HUES64 (cell line): ENCODE measurements around the gene PTPRC. TPM values are rescaled to one million over a fixed set of nuclear protein-coding genes. Genes with fewer than 3 reads are reported as not detected.
"Not testable (repeated sequence)": the region's sequence is repeated elsewhere in the genome, so short reads cannot be mapped to it uniquely, and the experiment has no call there.

Experiments used
- H3K27ac ChIP-seq: 2 replicates; pipeline ENCODE4 v1.7.0; 2013; ENCODE audit warnings: low read depth, low read length, inconsistent platforms
- H3K27me3 ChIP-seq: 2 replicates; pipeline ENCODE4 v1.6.1; 2013; ENCODE audit warnings: mild to moderate bottlenecking, low read length; ENCODE audit not compliant: insufficient read depth
- H3K36me3 ChIP-seq: 2 replicates; pipeline ENCODE4 v1.6.1; 2013; ENCODE audit warnings: mild to moderate bottlenecking, low read length; ENCODE audit not compliant: insufficient read depth
- H3K4me1 ChIP-seq: 2 replicates; pipeline ENCODE4 v1.6.1; 2013; ENCODE audit warnings: mild to moderate bottlenecking, low read length, moderate library complexity; ENCODE audit not compliant: insufficient read depth
- H3K4me3 ChIP-seq: 2 replicates; pipeline ENCODE4 v1.5.1; 2013; ENCODE audit warnings: mild to moderate bottlenecking, low read length, moderate library complexity
- H3K9ac ChIP-seq: 2 replicates; pipeline ENCODE4 v1.6.1; 2013; ENCODE audit warnings: mild to moderate bottlenecking, low read depth, low read length
- H3K9me3 ChIP-seq: 2 replicates; pipeline ENCODE4 v1.6.1; 2013; ENCODE audit warnings: low read depth, low read length; ENCODE audit not compliant: insufficient read depth
- WGBS: fragments of 150-250, 120-280 bp; methylation state at CpG from one replicate; pipeline ENCODE4 v1.1.7; 2013; ENCODE audit warnings: missing lambda C conversion rate; 5-methylcytosine and 5-hydroxymethylcytosine counted together
- polyA plus RNA-seq, 2 experiments: library from polyadenylated mRNA; stranded (reverse); fragments of 50-300 nt; gene quantifications; one replicate each; pipeline ENCODE4 v1.2.3, GENCODE V29; 2013

The PTPRC gene, protein sequence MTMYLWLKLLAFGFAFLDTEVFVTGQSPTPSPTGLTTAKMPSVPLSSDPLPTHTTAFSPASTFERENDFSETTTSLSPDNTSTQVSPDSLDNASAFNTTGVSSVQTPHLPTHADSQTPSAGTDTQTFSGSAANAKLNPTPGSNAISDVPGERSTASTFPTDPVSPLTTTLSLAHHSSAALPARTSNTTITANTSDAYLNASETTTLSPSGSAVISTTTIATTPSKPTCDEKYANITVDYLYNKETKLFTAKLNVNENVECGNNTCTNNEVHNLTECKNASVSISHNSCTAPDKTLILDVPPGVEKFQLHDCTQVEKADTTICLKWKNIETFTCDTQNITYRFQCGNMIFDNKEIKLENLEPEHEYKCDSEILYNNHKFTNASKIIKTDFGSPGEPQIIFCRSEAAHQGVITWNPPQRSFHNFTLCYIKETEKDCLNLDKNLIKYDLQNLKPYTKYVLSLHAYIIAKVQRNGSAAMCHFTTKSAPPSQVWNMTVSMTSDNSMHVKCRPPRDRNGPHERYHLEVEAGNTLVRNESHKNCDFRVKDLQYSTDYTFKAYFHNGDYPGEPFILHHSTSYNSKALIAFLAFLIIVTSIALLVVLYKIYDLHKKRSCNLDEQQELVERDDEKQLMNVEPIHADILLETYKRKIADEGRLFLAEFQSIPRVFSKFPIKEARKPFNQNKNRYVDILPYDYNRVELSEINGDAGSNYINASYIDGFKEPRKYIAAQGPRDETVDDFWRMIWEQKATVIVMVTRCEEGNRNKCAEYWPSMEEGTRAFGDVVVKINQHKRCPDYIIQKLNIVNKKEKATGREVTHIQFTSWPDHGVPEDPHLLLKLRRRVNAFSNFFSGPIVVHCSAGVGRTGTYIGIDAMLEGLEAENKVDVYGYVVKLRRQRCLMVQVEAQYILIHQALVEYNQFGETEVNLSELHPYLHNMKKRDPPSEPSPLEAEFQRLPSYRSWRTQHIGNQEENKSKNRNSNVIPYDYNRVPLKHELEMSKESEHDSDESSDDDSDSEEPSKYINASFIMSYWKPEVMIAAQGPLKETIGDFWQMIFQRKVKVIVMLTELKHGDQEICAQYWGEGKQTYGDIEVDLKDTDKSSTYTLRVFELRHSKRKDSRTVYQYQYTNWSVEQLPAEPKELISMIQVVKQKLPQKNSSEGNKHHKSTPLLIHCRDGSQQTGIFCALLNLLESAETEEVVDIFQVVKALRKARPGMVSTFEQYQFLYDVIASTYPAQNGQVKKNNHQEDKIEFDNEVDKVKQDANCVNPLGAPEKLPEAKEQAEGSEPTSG (N-terminal part only)
- 0.05 TPM for polyA plus RNA-seq (2013, experiment 1 of 2)
- polyA plus RNA-seq (2013, experiment 2 of 2) = not detected

DNA sequence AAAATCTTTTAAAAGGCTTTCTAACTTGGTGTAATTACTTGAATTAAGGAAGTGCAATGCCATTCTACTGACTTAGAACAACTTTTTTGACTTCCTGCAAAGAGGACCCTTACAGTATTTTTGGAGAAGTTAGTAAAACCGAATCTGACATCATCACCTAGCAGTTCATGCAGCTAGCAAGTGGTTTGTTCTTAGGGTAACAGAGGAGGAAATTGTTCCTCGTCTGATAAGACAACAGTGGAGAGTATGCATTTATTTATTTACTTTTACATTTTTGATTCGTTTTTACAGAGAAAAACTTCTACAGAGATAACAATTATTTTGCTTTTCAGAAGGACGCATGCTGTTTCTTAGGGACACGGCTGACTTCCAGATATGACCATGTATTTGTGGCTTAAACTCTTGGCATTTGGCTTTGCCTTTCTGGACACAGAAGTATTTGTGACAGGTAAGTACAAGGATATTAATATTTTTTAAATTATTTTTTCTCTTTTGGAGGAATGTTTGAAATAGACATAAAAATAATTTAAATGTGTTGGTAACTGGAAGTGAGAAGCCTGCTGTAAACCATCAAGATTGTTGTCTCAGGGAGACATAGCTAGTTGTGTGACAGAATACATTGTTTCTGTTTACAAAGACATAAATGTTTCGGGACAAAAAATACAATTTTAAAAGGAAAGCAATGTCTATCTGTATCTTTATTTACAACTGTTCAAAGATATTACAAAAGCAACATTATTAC lies at the start of gene PTPRC:
PTPRC (plus strand) TSS at position 147 of the 742 bp plus-strand sequence; CDS start at position 376, 229 bp downstream.
- Histone ChIP-seq H3K4me1 (no peaks in the 10 kb centered on the region), H3K27ac (no peak within 1 kb of the TSS), H3K4me3 (no peak within 1 kb of the TSS), H3K9ac (no peak within 1 kb of the TSS), H3K27me3 (no peaks in the 10 kb centered on the region), H3K9me3 (no peaks in the 10 kb centered on the region), H3K36me3 (no peaks in the 10 kb centered on the region)
- WGBS = 94% methylated on average over 4 of the region's 6 CpGs

DNA sequence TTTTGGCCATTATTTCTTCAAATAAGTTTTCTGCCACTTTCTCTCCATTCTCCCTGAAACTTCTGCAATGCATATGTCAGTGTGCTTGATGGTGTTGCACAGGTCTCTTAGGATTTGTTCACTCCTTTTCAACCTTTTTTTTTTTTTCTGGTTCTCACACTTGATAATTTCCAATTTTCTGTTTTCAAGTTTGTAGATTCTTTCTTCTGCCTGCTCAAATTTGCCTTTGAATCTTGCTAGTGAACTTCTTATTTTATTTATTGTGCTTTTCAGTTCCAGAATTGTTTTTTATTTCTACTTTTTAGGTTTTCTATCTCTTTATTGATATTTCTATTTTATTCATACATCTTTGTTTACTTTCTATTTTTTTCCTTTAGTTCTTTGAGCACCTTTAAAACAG lies 48.4 kb upstream of the PTPRC start:
- Histone ChIP-seq H3K9me3 (0 out of 2 replicates have a peak, but pooled peaks cover 3% of the 10 kb centered on the region), H3K27ac (no peak overlapping the region), H3K4me3 (no peak overlapping the region), H3K27me3 (no peaks in the 10 kb centered on the region), H3K36me3 (no peaks in the 10 kb centered on the region), H3K4me1 (no peaks in the 10 kb centered on the region), H3K9ac (no peak overlapping the region)

DNA sequence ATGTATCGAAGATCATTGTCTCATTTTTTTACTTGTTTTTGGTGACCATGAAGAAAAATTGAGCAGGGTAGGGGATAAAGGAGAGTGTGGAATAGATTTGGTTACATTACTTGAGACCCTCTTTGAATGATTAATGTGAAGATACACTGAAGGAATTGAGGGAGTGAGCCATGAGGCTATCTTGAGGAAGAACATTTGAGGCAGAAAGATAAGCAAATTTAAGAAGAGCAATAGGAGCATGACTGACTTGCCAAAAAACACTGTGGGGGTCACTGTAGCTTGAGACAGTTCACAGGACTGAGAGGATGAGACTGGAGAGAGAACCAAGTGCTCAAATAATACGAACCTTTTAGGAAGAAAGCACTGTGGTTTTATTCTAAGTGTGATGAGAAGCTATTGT lies 43.1 kb upstream of the PTPRC start:
- WGBS = 96% methylated on average over 2 of the region's 2 CpGs
- Histone ChIP-seq H3K27me3 (no peaks in the 10 kb centered on the region), H3K27ac (no peak overlapping the region), H3K9ac (no peak overlapping the region), H3K4me3 (no peak overlapping the region), H3K4me1 (no peaks in the 10 kb centered on the region), H3K36me3 (no peaks in the 10 kb centered on the region), H3K9me3 (0 out of 2 replicates have a peak, but pooled peaks cover 3% of the 10 kb centered on the region)

DNA sequence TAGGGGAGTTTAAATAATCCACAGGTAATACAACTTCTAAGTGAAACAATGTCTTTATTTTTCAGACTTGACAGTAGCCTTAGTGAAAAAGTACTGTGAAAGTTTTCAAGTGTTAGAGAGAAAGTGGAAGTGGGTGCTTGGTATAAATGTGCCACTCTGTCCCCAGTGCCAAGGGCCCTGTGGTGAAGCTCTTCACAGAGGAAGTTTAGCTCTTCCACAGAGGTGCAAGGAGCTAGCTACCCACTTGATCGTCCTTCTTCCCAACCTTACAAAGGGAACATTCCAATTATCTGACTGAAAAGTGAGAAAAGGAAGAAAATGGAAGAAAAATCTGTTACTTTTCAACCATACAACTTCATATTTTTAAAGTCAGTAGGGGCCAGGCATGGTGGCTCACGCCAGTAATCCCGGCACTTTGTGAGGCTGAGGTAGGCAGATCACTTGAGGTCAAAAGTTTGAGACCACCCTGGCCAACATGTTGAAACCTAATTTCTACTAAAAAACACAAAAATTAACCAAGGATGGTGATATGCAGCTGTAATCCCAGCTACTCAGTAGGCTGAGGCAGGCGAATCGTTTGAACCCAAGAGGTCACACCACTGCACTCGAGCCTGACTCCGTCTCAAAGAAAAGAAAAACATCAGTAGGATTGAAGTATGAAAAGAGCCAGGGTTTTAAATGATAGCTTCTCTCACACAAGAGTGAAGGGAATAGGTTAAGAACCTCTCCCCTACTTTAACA lies 41.0 kb upstream of the PTPRC start:
- no peaks in the 10 kb centered on the region for H3K4me1 ChIP-seq
- no peak overlapping the region for H3K27ac ChIP-seq
- no peak overlapping the region for H3K4me3 ChIP-seq
- no peaks in the 10 kb centered on the region for H3K27me3 ChIP-seq
- H3K9me3 ChIP-seq = 0 out of 2 replicates have a peak, but pooled peaks cover 3% of the 10 kb centered on the region
- 98% methylated on average over 7 of the region's 7 CpGs for WGBS
- H3K36me3 ChIP-seq = no peaks in the 10 kb centered on the region
- H3K9ac ChIP-seq = no peak overlapping the region

DNA sequence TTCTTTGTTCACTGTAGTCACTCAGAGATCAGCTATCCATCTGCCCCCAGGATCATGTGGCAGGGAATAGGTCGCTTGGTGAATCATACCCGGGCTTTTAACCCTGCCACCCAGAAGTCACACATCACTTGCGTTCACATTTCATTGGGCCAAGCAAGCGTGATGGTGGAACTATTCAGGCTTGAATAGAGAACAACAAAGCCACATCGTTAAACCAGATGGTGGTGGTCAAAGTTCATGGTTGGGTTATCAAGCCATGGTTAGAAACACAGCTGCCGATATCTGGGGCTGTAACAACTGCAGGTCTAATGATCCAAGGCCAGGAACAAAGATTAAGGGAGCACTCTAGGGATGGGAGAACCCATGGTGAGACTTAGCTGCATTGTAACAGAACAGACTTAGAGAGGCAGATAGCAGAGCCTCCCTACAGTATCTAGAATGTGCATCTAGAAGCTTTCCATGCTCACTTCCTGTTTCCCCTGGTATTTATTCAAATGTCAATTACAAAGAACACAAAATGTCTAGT lies 40.0 kb upstream of the PTPRC start:
- WGBS = 95% methylated on average over 6 of the region's 6 CpGs
- Histone ChIP-seq H3K9me3 (0 out of 2 replicates have a peak, but pooled peaks cover 3% of the 10 kb centered on the region), H3K4me3 (no peak overlapping the region), H3K4me1 (no peaks in the 10 kb centered on the region), H3K9ac (no peak overlapping the region), H3K36me3 (no peaks in the 10 kb centered on the region), H3K27me3 (no peaks in the 10 kb centered on the region), H3K27ac (no peak overlapping the region)

DNA sequence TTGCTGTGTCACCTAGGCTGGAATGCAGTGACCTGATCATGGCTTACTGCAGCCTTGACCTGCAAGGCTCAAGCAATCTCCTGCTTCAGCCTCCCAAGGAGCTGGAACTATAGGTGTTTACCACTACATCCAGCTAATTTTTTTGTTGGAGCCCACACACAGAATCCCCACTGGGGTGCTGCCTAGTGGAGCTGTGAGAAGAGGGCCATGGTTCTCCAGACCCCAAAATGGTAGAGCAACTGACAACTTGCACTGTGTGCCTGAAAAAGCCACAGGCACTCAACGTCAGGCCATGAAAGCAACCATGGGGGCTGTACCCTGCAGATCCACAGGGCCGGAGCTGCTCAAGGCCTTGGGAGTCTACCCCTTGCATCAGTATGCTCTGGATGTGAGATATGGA lies 39.1 kb upstream of the PTPRC start:
- Histone ChIP-seq H3K27me3 (no peaks in the 10 kb centered on the region), H3K9me3 (0 out of 2 replicates have a peak, but pooled peaks cover 3% of the 10 kb centered on the region), H3K27ac (no peak overlapping the region), H3K36me3 (no peaks in the 10 kb centered on the region), H3K4me1 (no peaks in the 10 kb centered on the region), H3K9ac (no peak overlapping the region), H3K4me3 (no peak overlapping the region)
- WGBS = 94% methylated on average over 2 of the region's 2 CpGs

DNA sequence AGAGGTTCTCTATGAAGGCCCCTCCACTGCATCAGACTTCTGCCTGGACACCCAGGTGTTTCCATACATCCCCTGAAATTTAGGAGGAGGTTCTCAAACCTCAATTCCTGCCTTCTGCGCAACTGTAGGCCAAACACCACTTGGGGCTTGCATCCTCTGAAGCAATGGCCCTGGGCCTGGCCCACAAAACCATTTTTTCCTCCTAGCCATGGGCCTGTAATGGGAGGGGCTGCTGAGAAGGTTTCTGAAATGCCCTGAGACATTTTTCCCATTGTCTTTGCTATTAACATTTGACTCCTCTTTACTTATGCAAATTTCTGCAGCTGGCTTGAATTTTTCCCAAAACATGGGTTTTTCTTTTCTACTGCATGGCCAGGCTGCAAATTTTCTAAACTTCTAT lies 37.9 kb upstream of the PTPRC start:
- 81% methylated on average over 1 of the region's 1 CpG for WGBS

DNA sequence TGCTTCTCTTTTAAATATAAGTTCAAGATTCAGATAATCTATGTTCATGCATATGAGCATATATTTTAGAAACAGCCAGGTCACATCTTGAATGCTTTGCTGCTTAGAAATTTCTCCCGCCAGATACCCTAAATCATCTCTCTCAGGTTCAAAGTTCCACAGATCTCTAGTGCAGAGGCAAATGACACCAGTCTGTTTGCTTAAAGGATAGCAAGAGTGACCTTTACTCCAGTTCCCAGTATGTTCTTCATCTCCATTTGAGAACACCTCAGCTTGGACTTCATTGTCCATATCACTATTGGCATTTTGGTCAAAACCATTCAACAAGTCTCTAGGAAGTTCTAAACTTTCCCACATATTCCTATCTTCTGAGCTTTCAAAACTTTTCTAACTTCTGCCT lies 37.5 kb upstream of the PTPRC start:
- H3K9ac ChIP-seq, H3K36me3 ChIP-seq, H3K4me3 ChIP-seq, H3K27me3 ChIP-seq, H3K9me3 ChIP-seq: not testable (repeated sequence)
- Histone ChIP-seq H3K27ac (peak overlapping the region; percentile 57; the same call in 1 of the 2 replicates), H3K4me1 (peaks cover 14% of the 10 kb centered on the region)
- WGBS = 100% methylated on average over 1 of the region's 1 CpG

More for the DNA sequence above, 37.9 kb upstream of the PTPRC start:
- H3K27ac ChIP-seq = no peak overlapping the region
- 0 out of 2 replicates have a peak, but pooled peaks cover 3% of the 10 kb centered on the region for H3K9me3 ChIP-seq
- no peaks in the 10 kb centered on the region for H3K27me3 ChIP-seq
- H3K4me3 ChIP-seq = no peak overlapping the region
- no peak overlapping the region for H3K9ac ChIP-seq
- H3K4me1 ChIP-seq = peaks cover 10% of the 10 kb centered on the region
- H3K36me3 ChIP-seq = no peaks in the 10 kb centered on the region

DNA sequence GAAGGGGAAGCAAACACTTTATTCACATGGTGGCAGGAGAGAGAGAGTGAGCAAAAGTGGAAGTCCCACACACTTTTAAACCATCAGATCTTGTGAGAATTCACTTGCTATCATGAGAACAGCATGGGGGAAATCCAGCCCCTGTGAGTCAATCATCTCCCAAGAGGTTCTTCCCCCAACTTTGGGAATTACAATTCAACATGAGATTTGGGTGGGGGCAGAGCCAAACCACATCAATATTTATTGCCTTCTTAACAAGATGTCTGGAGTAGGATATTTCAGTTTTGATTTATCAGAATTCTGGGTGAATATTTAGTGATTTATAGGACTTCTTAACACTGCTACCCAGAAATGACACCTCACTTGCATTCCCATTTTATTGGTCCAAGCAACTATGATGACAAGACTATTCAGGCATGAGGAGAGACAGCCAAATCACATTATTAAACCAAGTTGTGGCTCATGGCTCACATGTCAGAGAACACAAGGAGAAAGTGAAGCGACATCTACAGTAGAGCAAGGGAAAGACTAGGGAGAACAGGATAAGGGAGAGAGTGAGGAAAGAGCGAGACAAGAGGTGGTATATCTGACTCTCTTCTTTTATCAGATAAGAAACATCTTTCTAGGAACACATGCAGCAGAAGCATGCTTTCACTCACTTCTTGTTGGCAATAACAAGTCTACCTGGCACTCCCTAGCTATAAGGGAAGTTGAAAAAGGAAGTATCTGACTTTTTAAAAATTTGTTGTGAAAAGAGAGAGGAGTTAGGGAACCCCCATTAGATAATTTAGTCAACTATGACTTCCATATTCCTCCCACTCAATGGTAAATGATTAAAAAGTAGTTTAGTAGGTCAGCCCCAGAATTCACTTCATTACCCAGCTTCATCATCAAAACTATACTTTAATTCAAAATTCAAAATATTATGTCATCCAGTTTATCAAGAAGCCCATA lies 36.6 kb upstream of the PTPRC start:
- Histone ChIP-seq H3K4me1 (peaks cover 16% of the 10 kb centered on the region), H3K27me3 (no peaks in the 10 kb centered on the region), H3K36me3 (no peaks in the 10 kb centered on the region), H3K27ac (no peak overlapping the region), H3K9ac (no peak overlapping the region), H3K9me3 (0 out of 2 replicates have a peak, but pooled peaks cover 3% of the 10 kb centered on the region), H3K4me3 (no peak overlapping the region)
- WGBS = 95% methylated on average over 1 of the region's 2 CpGs
